Upper lobe of left lung (tissue), 4 donors: ENCODE results near the gene MIB1.
"Not testable (repeated sequence)": the region's sequence is repeated elsewhere in the genome, so short reads cannot be mapped to it uniquely, and the experiment has no call there.

ENCODE experiments used
- CTCF ChIP-seq, 6 experiments: fragments of 450-650 bp in 4 of 6; fragments of 200-600 bp in 2 of 6; sonication (generic) in 2 of 6; IDR thresholded peaks; one replicate each; pipeline ENCODE4 v1.5.1; 2016 to 2019; ENCODE audit warnings: antibody characterized with exemption in 6 of 6
- EP300 ChIP-seq, 4 donors: sonication (generic); formaldehyde crosslinking; IDR thresholded peaks; one replicate each; pipeline ENCODE4 v1.5.1; 2017; ENCODE audit warnings: antibody characterized with exemption in 4 of 4, control low read depth in 2 of 4
- POLR2A ChIP-seq, 4 donors: fragments of 450-650 bp; IDR thresholded peaks; one replicate each; pipeline ENCODE4 v1.5.1; 2016 to 2017; ENCODE audit warnings: antibody characterized with exemption in 4 of 4, mild to moderate bottlenecking in 2 of 4

- not testable (repeated sequence) for TF ChIP-seq POLR2A, CTCF, EP300 (IDR thresholded peaks at IDR 0.05)
These were observed 33.5 kb upstream of the MIB1 start for GRCh38 chr18:21707130-21707529.
